ES-I3 (cell line): ENCODE data around the gene CIT.
A peak's percentile ranks its signal among the peaks of the same experiment; 100 is the strongest.
"Not testable (repeated sequence)": the region's sequence is repeated elsewhere in the genome, so short reads cannot be mapped to it uniquely, and the experiment has no call there.

ENCODE experiments used
- H3K36me3 ChIP-seq: 2 replicates; pipeline ENCODE4 v1.6.1; 2013; ENCODE audit warnings: mild to moderate bottlenecking, low read length, control low read depth, moderate library complexity; ENCODE audit not compliant: insufficient read depth
- H3K4me1 ChIP-seq: 2 replicates; pipeline ENCODE4 v1.6.1; 2013; ENCODE audit warnings: mild to moderate bottlenecking, control low read depth, low read length; ENCODE audit not compliant: insufficient read depth
- H3K9ac ChIP-seq: 2 replicates; pipeline ENCODE4 v1.6.1; 2013; ENCODE audit warnings: low read depth, mild to moderate bottlenecking, low read length, moderate library complexity
- H3K9me3 ChIP-seq: 2 replicates; pipeline ENCODE4 v1.6.1; 2013; ENCODE audit warnings: mild to moderate bottlenecking, low read length, moderate library complexity; ENCODE audit not compliant: control insufficient read depth, insufficient read depth

CIT gene

GRCh38 chr12:119876761-119877638, at the start of gene CIT:
TSS of gene CIT (minus strand) at chr12:119877320. CDS start at chr12:119876168, 1,152 bp downstream.
- Histone ChIP-seq H3K9ac (peak within 1 kb of the TSS; percentile 95), H3K4me1 (no peaks in the 10 kb centered on the region), H3K36me3 (peaks cover 13% of the 10 kb centered on the region), H3K9me3 (no peaks in the 10 kb centered on the region)

- Histone ChIP-seq H3K9ac (no peak overlapping the region), H3K9me3 (no peaks in the 10 kb centered on the region), H3K36me3 (no peaks in the 10 kb centered on the region), H3K4me1 (no peaks in the 10 kb centered on the region)
These were observed 48.1 kb upstream of the CIT start for GRCh38 chr12:119925269-119925668.

- Histone ChIP-seq H3K36me3 (no peaks in the 10 kb centered on the region), H3K9ac (no peak overlapping the region), H3K4me1 (no peaks in the 10 kb centered on the region), H3K9me3 (no peaks in the 10 kb centered on the region)
These were observed 42.9 kb upstream of the CIT start for GRCh38 chr12:119920064-119920463.

GRCh38 chr12:119915894-119916510, 38.9 kb upstream of the CIT start:
- H3K9me3 ChIP-seq: no peaks in the 10 kb centered on the region
- no peaks in the 10 kb centered on the region for H3K36me3 ChIP-seq
- no peaks in the 10 kb centered on the region for H3K4me1 ChIP-seq
- no peak overlapping the region for H3K9ac ChIP-seq

- Histone ChIP-seq H3K4me1 (no peaks in the 10 kb centered on the region), H3K9ac (no peak overlapping the region), H3K9me3 (no peaks in the 10 kb centered on the region), H3K36me3 (no peaks in the 10 kb centered on the region)
These were observed 37.5 kb upstream of the CIT start for GRCh38 chr12:119914666-119915065.

GRCh38 chr12:119913536-119914330, 36.6 kb upstream of the CIT start:
- Histone ChIP-seq H3K36me3 (no peaks in the 10 kb centered on the region), H3K9ac (no peak overlapping the region), H3K4me1 (no peaks in the 10 kb centered on the region), H3K9me3 (no peaks in the 10 kb centered on the region)

GRCh38 chr12:119911182-119911581, 34.1 kb upstream of the CIT start:
- H3K9me3 ChIP-seq: no peaks in the 10 kb centered on the region
- H3K36me3 ChIP-seq: no peaks in the 10 kb centered on the region
- no peak overlapping the region for H3K9ac ChIP-seq
- no peaks in the 10 kb centered on the region for H3K4me1 ChIP-seq

GRCh38 chr12:119910586-119910985, 33.5 kb upstream of the CIT start:
- no peak overlapping the region for H3K9ac ChIP-seq
- no peaks in the 10 kb centered on the region for H3K9me3 ChIP-seq
- H3K36me3 ChIP-seq: no peaks in the 10 kb centered on the region
- H3K4me1 ChIP-seq: no peaks in the 10 kb centered on the region

GRCh38 chr12:119902084-119902509, 25.0 kb upstream of the CIT start:
- Histone ChIP-seq H3K9ac (no peak overlapping the region), H3K36me3 (no peaks in the 10 kb centered on the region), H3K9me3 (no peaks in the 10 kb centered on the region), H3K4me1 (no peaks in the 10 kb centered on the region)

GRCh38 chr12:119901670-119902069, 24.6 kb upstream of the CIT start:
- Histone ChIP-seq H3K9ac (no peak overlapping the region), H3K9me3 (no peaks in the 10 kb centered on the region), H3K4me1 (no peaks in the 10 kb centered on the region), H3K36me3 (no peaks in the 10 kb centered on the region)

- no peaks in the 10 kb centered on the region for H3K4me1 ChIP-seq
- no peaks in the 10 kb centered on the region for H3K36me3 ChIP-seq
- no peaks in the 10 kb centered on the region for H3K9me3 ChIP-seq
- no peak overlapping the region for H3K9ac ChIP-seq
These were observed 17.8 kb upstream of the CIT start for GRCh38 chr12:119894916-119895315.

GRCh38 chr12:119892611-119893010, 15.5 kb upstream of the CIT start:
- H3K36me3 ChIP-seq, H3K9ac ChIP-seq, H3K9me3 ChIP-seq, H3K4me1 ChIP-seq: not testable (repeated sequence)

GRCh38 chr12:119885549-119885948, 8.4 kb upstream of the CIT start:
- no peaks in the 10 kb centered on the region for H3K36me3 ChIP-seq
- no peaks in the 10 kb centered on the region for H3K9me3 ChIP-seq
- no peaks in the 10 kb centered on the region for H3K4me1 ChIP-seq
- no peak overlapping the region for H3K9ac ChIP-seq

- H3K9me3 ChIP-seq, H3K36me3 ChIP-seq, H3K9ac ChIP-seq, H3K4me1 ChIP-seq: not testable (repeated sequence)
These were observed 6.7 kb upstream of the CIT start for GRCh38 chr12:119883791-119884190.
